ENCODE data around the gene MAPK14. TPM values are rescaled to one million over a fixed set of nuclear protein-coding genes. Genes with fewer than 3 reads are reported as not detected.
"Not testable (repeated sequence)": the region's sequence is repeated elsewhere in the genome, so short reads cannot be mapped to it uniquely, and the experiment has no call there.

The MAPK14 gene
- total RNA-seq, 1 experiment from 2014 or later = 38.0 TPM

GRCh38 chr6:36121787-36122494 is 94.3 kb downstream of the MAPK14 start:
- no peak for DNase-seq (ENCODE audit: low spot score)

- no peak for DNase-seq (ENCODE audit: low spot score)
Observed at GRCh38 chr6:36122495-36123269, 95.1 kb downstream of the MAPK14 start.

- peak; percentile 87 for DNase-seq (ENCODE audit: low spot score)
Observed at GRCh38 chr6:36123270-36124139, 95.9 kb downstream of the MAPK14 start.

- DNase-seq (ENCODE audit: low spot score) = not testable (repeated sequence)
Observed at GRCh38 chr6:36124346-36124745, 96.7 kb downstream of the MAPK14 start.

GRCh38 chr6:36124881-36125280 is 97.3 kb downstream of the MAPK14 start:
- DNase-seq (ENCODE audit: low spot score) = no peak

GRCh38 chr6:36125575-36125974 is 98.0 kb downstream of the MAPK14 start:
- DNase-seq (ENCODE audit: low spot score) = no peak

- no peak for DNase-seq (ENCODE audit: low spot score)
Observed at GRCh38 chr6:36126121-36126520, 98.5 kb downstream of the MAPK14 start.

- DNase-seq (ENCODE audit: low spot score) = no peak
Observed at GRCh38 chr6:36126553-36127458, 99.2 kb downstream of the MAPK14 start.

GRCh38 chr6:36127462-36128016 is 99.9 kb downstream of the MAPK14 start:
- no peak for DNase-seq (ENCODE audit: low spot score)

- DNase-seq (ENCODE audit: low spot score) = no peak
Observed at GRCh38 chr6:36128073-36128472, 100.5 kb downstream of the MAPK14 start.

- no peak for DNase-seq (ENCODE audit: low spot score)
Observed at GRCh38 chr6:36128793-36129192, 101.2 kb downstream of the MAPK14 start.

- DNase-seq (ENCODE audit: low spot score) = not testable (repeated sequence)
Observed at GRCh38 chr6:36129334-36129733, 101.7 kb downstream of the MAPK14 start.

- DNase-seq (ENCODE audit: low spot score) = peak; percentile 60
Observed at GRCh38 chr6:36129941-36130666, 102.5 kb downstream of the MAPK14 start, which contains the start of gene MAPK13. TSS of gene MAPK13 (plus strand) at chr6:36130513. CDS start at chr6:36130583, 70 bp downstream.

GRCh38 chr6:36130667-36131510 is 103.3 kb downstream of the MAPK14 start:
- DNase-seq (ENCODE audit: low spot score) = peak; percentile 75

GRCh38 chr6:36131511-36132245 is 104.1 kb downstream of the MAPK14 start:
- DNase-seq (ENCODE audit: low spot score) = peak; percentile 63

GRCh38 chr6:36132246-36132895 is 104.8 kb downstream of the MAPK14 start:
- DNase-seq (ENCODE audit: low spot score) = no peak

GRCh38 chr6:36133148-36133547 is 105.5 kb downstream of the MAPK14 start:
- DNase-seq (ENCODE audit: low spot score) = no peak

- no peak for DNase-seq (ENCODE audit: low spot score)
Observed at GRCh38 chr6:36133912-36134311, 106.3 kb downstream of the MAPK14 start.
